GM12874 (cell line): ENCODE measurements around the gene UBL3.

Source experiments
- CTCF ChIP-seq: IDR thresholded peaks from 2 replicates; pipeline ENCODE4 v1.5.1; 2011; ENCODE audit warnings: low read depth, mild to moderate bottlenecking, control low read depth, low read length, moderate library complexity; ENCODE audit not compliant: insufficient read depth

UBL3 gene

GRCh38 chr13:29877456-29878078, 27.1 kb upstream of the UBL3 start:
- TF ChIP-seq CTCF = no peak

GRCh38 chr13:29875646-29876045, 25.2 kb upstream of the UBL3 start:
- TF ChIP-seq CTCF = no peak

GRCh38 chr13:29868581-29868980, 18.2 kb upstream of the UBL3 start:
- TF ChIP-seq CTCF = no peak

DNA sequence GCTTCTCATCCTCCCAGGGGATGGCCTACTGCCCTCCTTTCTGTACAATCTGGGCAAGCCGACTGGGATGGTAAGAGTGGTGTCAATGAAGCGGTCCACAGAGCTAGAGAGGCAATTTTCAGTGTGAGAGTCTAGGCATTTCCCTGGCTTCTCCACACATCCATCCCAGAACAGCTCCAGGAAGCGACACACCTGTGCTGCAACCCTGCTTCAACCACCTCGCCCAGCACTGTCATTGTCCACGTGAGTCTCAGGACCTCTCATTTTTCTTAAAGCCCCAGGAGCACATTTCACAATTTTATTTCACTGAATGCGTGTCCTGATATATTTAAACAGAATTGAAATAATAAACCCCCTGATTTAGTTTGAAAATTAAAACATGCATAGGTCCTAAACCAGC, 15.5 kb upstream of the UBL3 start:
- no peak for TF ChIP-seq CTCF

- TF ChIP-seq CTCF = no peak
Measured at GRCh38 chr13:29861694-29862110, 11.3 kb upstream of the UBL3 start.

- no peak for TF ChIP-seq CTCF
Measured at GRCh38 chr13:29859971-29860370, 9.6 kb upstream of the UBL3 start.

DNA sequence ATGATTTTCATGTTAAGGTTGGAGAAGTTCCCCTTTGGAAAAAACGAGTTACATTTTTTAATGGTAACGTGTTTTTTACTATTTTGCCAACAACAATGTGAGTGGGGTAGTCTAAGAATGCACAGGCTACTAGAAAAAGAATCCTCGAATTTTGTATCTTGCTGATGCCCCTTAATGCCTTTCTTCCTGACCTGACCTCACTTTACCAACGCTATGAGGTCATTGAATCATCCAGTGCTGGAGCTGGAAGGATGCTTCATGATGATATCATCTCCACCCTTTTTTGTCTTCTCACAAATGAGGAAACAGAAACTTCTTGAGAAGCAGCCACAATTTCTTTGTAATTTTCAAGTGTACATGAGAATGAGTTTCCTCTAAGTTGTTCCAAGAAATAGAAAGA, 8.2 kb upstream of the UBL3 start:
- TF ChIP-seq CTCF = no peak

DNA sequence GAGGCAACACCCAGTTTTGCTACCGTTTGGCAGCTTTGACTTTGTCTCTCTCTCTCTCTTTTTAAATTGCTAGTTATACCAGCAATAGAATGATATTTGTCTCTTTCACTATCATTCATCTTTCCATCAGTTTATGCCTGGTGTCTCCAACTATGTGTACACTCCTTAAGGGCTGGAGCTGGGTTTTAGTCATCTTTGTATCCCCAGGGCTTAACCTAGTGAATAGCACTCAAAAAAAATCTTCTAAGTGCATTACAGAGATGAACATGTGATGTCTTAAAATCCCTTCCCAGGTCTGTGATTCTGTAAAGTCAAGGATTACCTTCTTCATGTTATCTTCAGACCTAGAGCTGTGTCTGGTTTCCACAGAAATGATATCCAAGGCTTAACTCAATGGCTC, 7.8 kb upstream of the UBL3 start:
- no peak for TF ChIP-seq CTCF
